Epithelial cell of proximal tubule (primary cell): Measurements from ENCODE around the gene LTBP2. TPM values are rescaled to one million over a fixed set of nuclear protein-coding genes. Genes with fewer than 3 reads are reported as not detected.
"Not testable (repeated sequence)": the region's sequence is repeated elsewhere in the genome, so short reads cannot be mapped to it uniquely, and the experiment has no call there.

Experiments
- DNase-seq: peaks from one replicate; pipeline ENCODE4 v3.0.0-alpha.2; 2011; ENCODE audit warnings: low read depth
- H3K4me3 ChIP-seq: 2 replicates; pipeline ENCODE4 v1.5.1; 2011; ENCODE audit warnings: low read depth, mild to moderate bottlenecking, low read length
- CTCF ChIP-seq: conservative IDR thresholded peaks from 2 replicates; pipeline ENCODE4 v1.5.1; 2012; ENCODE audit warnings: low read depth, mild to moderate bottlenecking, low read length
- total RNA-seq: library from RNA; depleted of rRNA; stranded (reverse); fragments of >200 nt; gene quantifications from 2 replicates; pipeline ENCODE4 v1.2.3, GENCODE V29; 2015

LTBP2 gene
- total RNA-seq, 1 donor from 2014 or later: 33.1 TPM

- TF ChIP-seq CTCF: no peak
- DNase-seq: no peak
- no peak overlapping the region for H3K4me3 ChIP-seq
These were observed 155.1 kb downstream of the LTBP2 start for GRCh38 chr14:74456684-74457564.

DNA sequence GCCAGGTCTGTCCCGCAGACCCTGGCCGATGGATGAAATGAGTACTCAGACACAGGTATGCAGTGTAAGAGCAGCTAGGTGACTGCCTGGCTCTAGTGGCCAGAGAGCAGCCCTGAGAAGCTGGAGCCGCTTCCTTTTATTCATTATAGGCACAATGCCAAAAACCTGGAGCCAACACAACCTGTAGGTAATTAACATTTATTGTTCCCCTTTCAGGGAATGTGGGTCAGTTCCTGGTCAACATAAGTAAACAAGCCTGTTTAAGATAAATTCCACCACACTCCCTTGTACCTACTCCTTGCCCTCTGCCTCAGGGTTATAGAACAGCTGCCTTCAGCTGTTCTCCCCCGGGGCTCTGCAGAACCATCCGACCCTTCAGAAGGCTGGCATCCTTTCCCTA is 157.6 kb downstream of the LTBP2 start:
- H3K4me3 ChIP-seq, DNase-seq: not testable (repeated sequence)

Other genes starting within 250 kb of the LTBP2 start
- gene SYNDIG1L, start 186.0 kb downstream of the LTBP2 start, total RNA-seq: not detected in 2 replicates
- 229 and 281 TPM in 2 replicates for gene NPC2, start 118.9 kb downstream of the LTBP2 start, total RNA-seq
- gene ISCA2, start 118.5 kb downstream of the LTBP2 start, total RNA-seq: 41.6 and 50.3 TPM in 2 replicates
- gene AREL1, start 100.8 kb upstream of the LTBP2 start, total RNA-seq: 28.9 and 35.7 TPM in 2 replicates
- 21.4 and 22.9 TPM in 2 replicates for gene FCF1, start 100.9 kb upstream of the LTBP2 start, total RNA-seq
- gene YLPM1, start 151.1 kb upstream of the LTBP2 start, total RNA-seq: 20.3 and 22.5 TPM in 2 replicates